Measurements from ENCODE around the gene MRPL55. TPM values are rescaled to one million over a fixed set of nuclear protein-coding genes. Genes with fewer than 3 reads are reported as not detected.

The MRPL55 gene
- polyA plus RNA-seq, 1 experiment: 80.8 TPM

DNA sequence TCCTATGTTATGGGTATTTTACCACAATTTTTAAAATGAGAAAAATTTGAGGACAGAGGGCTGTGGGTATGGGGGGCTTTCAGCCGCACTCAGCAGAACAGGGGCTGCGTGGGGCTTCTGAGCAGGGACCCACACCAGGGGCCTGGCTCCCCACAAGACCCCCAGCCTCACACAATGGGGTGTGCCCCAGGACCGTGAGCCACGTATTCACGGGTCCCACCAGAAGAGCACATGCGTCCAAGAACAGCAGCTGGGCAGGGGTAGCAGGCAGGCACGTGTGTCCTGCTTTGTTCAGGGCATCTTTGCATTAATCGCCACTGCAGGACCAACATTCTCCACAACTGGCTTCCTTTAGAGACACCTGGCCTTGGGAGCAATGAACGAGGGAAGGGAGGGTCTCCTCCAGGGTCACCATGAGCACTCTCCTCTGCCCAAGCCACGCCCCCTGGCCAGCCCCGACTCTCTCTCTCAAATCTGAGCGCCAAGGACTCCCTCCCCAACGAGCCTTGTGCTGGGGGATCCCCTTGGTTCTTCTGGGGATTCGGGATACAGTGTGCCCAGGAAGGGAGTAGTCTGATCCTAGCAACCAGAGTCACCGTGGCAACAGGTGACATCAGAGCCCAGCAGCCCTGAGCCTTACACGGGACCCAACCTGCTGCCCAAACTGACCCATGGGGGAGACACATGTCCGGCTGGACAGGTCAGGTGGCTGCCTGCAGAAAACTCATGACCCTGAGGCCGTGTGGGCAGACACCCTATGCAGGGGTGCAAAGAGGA lies 34.0 kb downstream of the MRPL55 start:
- H3K27me3 ChIP-seq (ENCODE audit: control insufficient read depth, insufficient read depth, low read length): no peaks in the 10 kb centered on the region
- DNase-seq (ENCODE audit: low read depth): no peak
- no peak overlapping the region for H3K4me3 ChIP-seq (ENCODE audit: low read depth, low read length)
- CTCF ChIA-PET: interaction anchor here (1.1 to 1.9 kb wide), 2 partner anchors 71 to 76 kb away, joined by 3 to 9 read pairs; no protein-coding TSS in a partner anchor
- POLR2A ChIA-PET: no interaction called here
- TF ChIP-seq, protein P1, sequence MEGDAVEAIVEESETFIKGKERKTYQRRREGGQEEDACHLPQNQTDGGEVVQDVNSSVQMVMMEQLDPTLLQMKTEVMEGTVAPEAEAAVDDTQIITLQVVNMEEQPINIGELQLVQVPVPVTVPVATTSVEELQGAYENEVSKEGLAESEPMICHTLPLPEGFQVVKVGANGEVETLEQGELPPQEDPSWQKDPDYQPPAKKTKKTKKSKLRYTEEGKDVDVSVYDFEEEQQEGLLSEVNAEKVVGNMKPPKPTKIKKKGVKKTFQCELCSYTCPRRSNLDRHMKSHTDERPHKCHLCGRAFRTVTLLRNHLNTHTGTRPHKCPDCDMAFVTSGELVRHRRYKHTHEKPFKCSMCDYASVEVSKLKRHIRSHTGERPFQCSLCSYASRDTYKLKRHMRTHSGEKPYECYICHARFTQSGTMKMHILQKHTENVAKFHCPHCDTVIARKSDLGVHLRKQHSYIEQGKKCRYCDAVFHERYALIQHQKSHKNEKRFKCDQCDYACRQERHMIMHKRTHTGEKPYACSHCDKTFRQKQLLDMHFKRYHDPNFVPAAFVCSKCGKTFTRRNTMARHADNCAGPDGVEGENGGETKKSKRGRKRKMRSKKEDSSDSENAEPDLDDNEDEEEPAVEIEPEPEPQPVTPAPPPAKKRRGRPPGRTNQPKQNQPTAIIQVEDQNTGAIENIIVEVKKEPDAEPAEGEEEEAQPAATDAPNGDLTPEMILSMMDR (IDR thresholded peaks at IDR 0.05; ENCODE audit: insufficient read depth, low read depth, low read length): no peak
- H3K36me3 ChIP-seq (ENCODE audit: control insufficient read depth, insufficient read depth, low read length): no peaks in the 10 kb centered on the region

DNA sequence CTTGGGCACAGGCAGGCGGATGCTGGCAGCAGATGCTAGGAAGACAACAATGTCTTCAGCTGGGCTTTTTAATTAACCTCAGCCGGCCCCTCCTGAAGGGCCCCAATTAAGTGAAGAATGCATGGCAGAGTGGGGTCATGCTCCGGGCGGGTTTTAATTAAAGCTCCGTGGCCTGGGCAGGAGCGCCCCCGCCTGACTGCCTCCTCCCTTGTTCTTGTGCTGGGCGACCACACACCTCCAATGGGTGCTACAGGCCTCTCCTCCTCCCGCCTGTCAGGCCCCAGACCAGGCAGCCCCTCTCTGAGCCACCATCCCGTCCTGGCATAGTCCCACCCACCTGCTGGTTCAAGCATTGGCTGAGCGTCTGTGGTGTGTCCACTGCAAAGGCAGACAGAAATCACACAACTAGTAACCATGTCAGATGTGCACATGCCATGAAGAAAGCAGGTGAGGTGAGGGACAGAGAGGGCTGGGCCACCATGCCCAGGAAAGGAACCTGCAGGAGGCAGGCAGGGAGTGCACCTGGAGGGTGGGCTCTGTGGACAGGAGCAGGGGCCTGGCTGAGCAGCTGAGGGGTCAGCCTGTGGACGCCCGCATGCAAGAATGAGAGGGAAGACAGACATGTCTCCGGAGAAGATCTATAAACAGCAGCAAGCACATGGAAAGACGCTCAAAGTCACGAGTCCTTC lies 35.1 kb downstream of the MRPL55 start:
- ChIA-PET CTCF (interaction anchor here (1.1 to 1.9 kb wide), 2 partner anchors 70 to 75 kb away, joined by 3 to 9 read pairs; no protein-coding TSS in a partner anchor), POLR2A (no interaction called here)
- no peak for DNase-seq (ENCODE audit: low read depth)
- Histone ChIP-seq H3K4me3 (ENCODE audit: low read depth, low read length) (no peak overlapping the region), H3K36me3 (ENCODE audit: control insufficient read depth, insufficient read depth, low read length) (no peaks in the 10 kb centered on the region), H3K27me3 (ENCODE audit: control insufficient read depth, insufficient read depth, low read length) (no peaks in the 10 kb centered on the region)
- TF ChIP-seq, protein P1 (IDR thresholded peaks at IDR 0.05; ENCODE audit: insufficient read depth, low read depth, low read length): peak; percentile 35

DNA sequence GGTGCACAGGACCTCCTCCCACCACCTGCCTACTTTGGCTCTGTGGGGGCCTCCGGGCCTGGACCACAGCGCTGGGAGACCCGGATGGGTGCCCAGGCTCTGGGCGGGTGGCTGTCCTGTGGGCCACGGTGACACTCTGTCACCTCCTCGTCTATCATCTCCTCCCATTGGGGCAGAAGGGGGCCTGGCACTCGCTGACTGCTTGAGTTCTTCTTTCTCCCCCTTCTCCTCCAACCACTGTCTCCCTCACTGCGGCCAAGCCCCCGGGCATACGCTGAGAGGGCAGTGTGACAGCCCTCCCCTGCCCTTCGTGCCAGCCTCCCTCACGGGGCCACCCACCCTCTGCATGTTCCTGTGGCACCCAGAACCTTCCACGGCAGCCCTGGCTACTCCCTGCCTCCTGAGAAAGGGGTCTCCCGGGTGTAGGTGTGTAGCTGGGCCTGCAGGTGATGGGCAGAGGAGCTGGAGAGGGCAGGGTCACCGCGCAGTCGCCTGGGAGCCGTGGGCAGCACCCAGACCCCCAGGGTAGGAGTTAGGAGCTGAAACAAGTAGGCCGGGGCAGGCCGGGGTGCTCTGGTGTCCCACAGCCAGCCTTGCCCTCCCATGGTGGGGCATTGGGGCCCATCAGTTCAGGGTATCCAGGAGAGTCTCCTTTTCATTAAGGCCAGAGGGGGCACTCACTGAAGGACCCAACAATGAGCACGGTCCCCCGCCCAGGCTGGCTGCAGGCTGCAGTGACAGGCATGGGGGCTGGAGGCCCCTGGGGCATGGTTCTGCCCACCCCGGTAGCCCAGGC lies 35.8 kb downstream of the MRPL55 start:
- ChIA-PET POLR2A (no interaction called here), CTCF (interaction anchor here (1.9 kb wide), 1 partner anchor 69 kb away, joined by 9 read pairs; no protein-coding TSS in a partner anchor)
- H3K27me3 ChIP-seq (ENCODE audit: control insufficient read depth, insufficient read depth, low read length): no peaks in the 10 kb centered on the region
- TF ChIP-seq, protein P1 (IDR thresholded peaks at IDR 0.05; ENCODE audit: insufficient read depth, low read depth, low read length): no peak
- no peaks in the 10 kb centered on the region for H3K36me3 ChIP-seq (ENCODE audit: control insufficient read depth, insufficient read depth, low read length)
- no peak overlapping the region for H3K4me3 ChIP-seq (ENCODE audit: low read depth, low read length)
- no peak for DNase-seq (ENCODE audit: low read depth)

DNA sequence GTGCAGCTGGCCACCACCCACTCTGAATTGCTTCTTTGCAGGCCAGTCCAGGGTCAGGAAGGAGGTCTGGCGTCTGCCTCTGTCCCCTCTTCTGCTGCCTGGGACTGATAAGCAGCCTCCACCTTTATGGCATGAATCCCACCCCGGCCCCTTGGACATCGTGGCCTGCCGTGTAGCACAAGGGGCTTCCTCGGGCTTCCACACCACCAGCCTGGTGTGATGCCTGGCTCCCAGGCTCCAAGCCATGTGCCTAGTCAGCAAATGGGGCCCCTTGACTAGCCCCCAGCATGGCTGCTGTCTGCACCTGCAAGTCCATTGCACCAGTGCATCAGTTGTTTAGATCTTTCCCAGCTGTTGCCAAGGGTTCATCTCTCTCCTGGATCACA lies 36.4 kb downstream of the MRPL55 start:
- ChIA-PET CTCF (no interaction called here), POLR2A (no interaction called here)
- Histone ChIP-seq H3K27me3 (ENCODE audit: control insufficient read depth, insufficient read depth, low read length) (no peaks in the 10 kb centered on the region), H3K4me3 (ENCODE audit: low read depth, low read length) (no peak overlapping the region), H3K36me3 (ENCODE audit: control insufficient read depth, insufficient read depth, low read length) (no peaks in the 10 kb centered on the region)
- DNase-seq (ENCODE audit: low read depth): no peak
- TF ChIP-seq, protein P1 (IDR thresholded peaks at IDR 0.05; ENCODE audit: insufficient read depth, low read depth, low read length): no peak
